Endothelial cell (in vitro differentiated cells): Measurements from ENCODE around the gene CRTC3. TPM values are rescaled to one million over a fixed set of nuclear protein-coding genes. Genes with fewer than 3 reads are reported as not detected.

Source experiments
- DNase-seq: peaks from one replicate; pipeline ENCODE4 v3.0.0; 2021; ENCODE audit warnings: low spot score
- H3K27ac Mint-ChIP-seq: one replicate; pipeline ENCODE4 v1.8.0; 2021; ENCODE audit warnings: mixed read lengths, inconsistent platforms; ENCODE audit not compliant: unreplicated experiment
- H3K27me3 Mint-ChIP-seq: one replicate; pipeline ENCODE4 v1.8.0; 2021; ENCODE audit warnings: mild to moderate bottlenecking, moderate library complexity, mixed read lengths, inconsistent platforms; ENCODE audit not compliant: unreplicated experiment
- H3K36me3 Mint-ChIP-seq: one replicate; pipeline ENCODE4 v1.8.0; 2021; ENCODE audit warnings: mild to moderate bottlenecking, low read depth, mixed read lengths, inconsistent platforms; ENCODE audit not compliant: unreplicated experiment
- H3K4me1 Mint-ChIP-seq: one replicate; pipeline ENCODE4 v1.8.0; 2021; ENCODE audit warnings: mild to moderate bottlenecking, mixed read lengths, inconsistent platforms; ENCODE audit not compliant: unreplicated experiment
- H3K4me3 Mint-ChIP-seq: one replicate; pipeline ENCODE4 v1.8.0; 2021; ENCODE audit warnings: mild to moderate bottlenecking, mixed read lengths, inconsistent platforms; ENCODE audit not compliant: unreplicated experiment
- H3K9me3 Mint-ChIP-seq: one replicate; pipeline ENCODE4 v1.8.0; 2021; ENCODE audit warnings: mixed read lengths, inconsistent platforms; ENCODE audit not compliant: unreplicated experiment
- long read RNA-seq: library from polyadenylated mRNA; unstranded; transcript quantifications from one replicate; pipeline ENCODE4 v2.0.0, GENCODE V29; 2020; ENCODE audit not compliant: unreplicated experiment
- total RNA-seq: library from RNA; stranded (reverse); fragmentation: NEBNext Ultra II Directional; extraction: Animal tissue kit (Norgen Biotek cat#: 25700); gene quantifications from one replicate; pipeline ENCODE4 v1.2.1, GENCODE V29; 2021; ENCODE audit not compliant: unreplicated experiment
- TF ChIP-seq, protein P1 (sequence below): fragments of 200-600 bp; sonication (generic); IDR thresholded peaks from one replicate; pipeline ENCODE4 v1.5.0; 2021; ENCODE audit warnings: antibody characterized with exemption; ENCODE audit not compliant: unreplicated experiment

Gene CRTC3, protein sequence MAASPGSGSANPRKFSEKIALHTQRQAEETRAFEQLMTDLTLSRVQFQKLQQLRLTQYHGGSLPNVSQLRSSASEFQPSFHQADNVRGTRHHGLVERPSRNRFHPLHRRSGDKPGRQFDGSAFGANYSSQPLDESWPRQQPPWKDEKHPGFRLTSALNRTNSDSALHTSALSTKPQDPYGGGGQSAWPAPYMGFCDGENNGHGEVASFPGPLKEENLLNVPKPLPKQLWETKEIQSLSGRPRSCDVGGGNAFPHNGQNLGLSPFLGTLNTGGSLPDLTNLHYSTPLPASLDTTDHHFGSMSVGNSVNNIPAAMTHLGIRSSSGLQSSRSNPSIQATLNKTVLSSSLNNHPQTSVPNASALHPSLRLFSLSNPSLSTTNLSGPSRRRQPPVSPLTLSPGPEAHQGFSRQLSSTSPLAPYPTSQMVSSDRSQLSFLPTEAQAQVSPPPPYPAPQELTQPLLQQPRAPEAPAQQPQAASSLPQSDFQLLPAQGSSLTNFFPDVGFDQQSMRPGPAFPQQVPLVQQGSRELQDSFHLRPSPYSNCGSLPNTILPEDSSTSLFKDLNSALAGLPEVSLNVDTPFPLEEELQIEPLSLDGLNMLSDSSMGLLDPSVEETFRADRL
- total RNA-seq = 27.1 TPM
- long read RNA-seq, partial matches to known transcripts = 3 of 5 reads
- long read RNA-seq, other reads (novel, unspliced or antisense) = 2 of 5 reads

DNA sequence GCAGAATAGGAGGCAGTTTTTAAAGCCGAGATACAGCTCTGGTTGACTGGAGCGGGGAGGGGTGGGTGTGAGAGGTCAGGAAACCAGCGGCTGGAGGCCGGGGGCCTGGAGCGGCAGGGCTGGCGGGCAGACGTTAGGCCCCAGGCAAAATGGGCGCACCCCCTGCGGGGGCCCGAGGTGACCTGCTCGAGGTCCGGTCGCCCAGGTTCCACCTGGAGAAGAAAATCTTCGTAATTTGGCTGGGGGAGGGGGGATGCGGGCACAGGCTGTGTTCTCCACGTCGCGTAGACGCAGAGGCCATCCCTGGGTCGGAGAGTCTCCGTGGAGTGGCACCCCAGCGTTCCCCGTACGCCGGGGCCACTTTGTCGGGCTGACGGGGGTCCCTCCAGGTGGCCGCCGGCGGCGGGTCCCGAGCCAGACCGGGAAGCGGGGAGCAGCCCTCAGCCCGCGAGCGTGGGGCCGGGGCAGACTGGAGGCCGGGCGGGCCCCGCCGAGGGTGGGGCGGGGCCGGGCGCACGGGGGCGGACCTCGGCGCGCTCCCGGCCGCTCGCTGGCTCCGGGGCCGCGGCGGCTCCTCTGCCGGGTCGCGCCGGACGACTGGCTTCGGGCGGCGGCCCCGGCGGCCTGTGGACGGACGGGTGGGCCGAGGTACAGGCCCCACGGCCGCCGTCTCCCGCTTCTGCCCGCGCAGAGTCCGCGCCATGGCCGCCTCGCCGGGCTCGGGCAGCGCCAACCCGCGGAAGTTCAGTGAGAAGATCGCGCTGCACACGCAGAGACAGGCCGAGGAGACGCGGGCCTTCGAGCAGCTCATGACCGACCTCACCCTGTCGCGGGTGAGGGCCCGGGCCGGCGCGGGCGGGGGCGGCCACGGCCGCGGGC lies at the start of gene CRTC3:
Gene CRTC3 (plus strand): TSS at position 553 of the 879 bp plus-strand sequence. CDS start 149 bp downstream, at position 702.
- peak; percentile 53 for DNase-seq

DNA sequence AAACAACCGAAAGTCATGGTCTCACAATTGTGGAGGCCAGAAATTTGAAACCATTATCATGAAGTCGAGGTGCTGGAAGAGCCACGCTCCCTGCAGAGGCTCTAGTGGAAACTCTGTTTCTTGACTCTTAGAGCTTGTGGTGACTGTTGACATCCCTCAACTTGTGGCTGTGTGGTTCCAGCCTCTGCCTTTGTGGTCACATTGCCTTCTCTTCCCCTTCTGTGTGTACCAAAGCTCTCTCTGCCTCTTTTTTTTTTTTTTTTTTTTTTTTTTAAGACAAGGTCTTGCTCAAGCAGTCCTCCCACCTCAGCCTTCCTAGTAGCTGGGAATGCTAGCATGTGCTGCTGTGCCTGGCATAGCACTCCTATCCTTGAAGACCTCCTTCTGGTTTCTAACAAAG lies 48.7 kb upstream of the CRTC3 start:
- H3K36me3 Mint-ChIP-seq = peaks cover 31% of the 10 kb centered on the region
- peaks cover under 1% of the 10 kb centered on the region for H3K27me3 Mint-ChIP-seq
- TF ChIP-seq, protein P1, sequence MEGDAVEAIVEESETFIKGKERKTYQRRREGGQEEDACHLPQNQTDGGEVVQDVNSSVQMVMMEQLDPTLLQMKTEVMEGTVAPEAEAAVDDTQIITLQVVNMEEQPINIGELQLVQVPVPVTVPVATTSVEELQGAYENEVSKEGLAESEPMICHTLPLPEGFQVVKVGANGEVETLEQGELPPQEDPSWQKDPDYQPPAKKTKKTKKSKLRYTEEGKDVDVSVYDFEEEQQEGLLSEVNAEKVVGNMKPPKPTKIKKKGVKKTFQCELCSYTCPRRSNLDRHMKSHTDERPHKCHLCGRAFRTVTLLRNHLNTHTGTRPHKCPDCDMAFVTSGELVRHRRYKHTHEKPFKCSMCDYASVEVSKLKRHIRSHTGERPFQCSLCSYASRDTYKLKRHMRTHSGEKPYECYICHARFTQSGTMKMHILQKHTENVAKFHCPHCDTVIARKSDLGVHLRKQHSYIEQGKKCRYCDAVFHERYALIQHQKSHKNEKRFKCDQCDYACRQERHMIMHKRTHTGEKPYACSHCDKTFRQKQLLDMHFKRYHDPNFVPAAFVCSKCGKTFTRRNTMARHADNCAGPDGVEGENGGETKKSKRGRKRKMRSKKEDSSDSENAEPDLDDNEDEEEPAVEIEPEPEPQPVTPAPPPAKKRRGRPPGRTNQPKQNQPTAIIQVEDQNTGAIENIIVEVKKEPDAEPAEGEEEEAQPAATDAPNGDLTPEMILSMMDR = no peak
- no peak for DNase-seq
- no peaks in the 10 kb centered on the region for H3K4me1 Mint-ChIP-seq
- no peaks in the 10 kb centered on the region for H3K9me3 Mint-ChIP-seq
- H3K27ac Mint-ChIP-seq = no peak overlapping the region
- H3K4me3 Mint-ChIP-seq = no peak overlapping the region

More for the DNA sequence above, at the start of gene CRTC3:
- TF ChIP-seq, protein P1 = no peak
- H3K27ac Mint-ChIP-seq = peak within 1 kb of the TSS; percentile 38
- peaks cover 5% of the 10 kb centered on the region for H3K27me3 Mint-ChIP-seq
- peaks cover 6% of the 10 kb centered on the region for H3K36me3 Mint-ChIP-seq
- H3K4me1 Mint-ChIP-seq = peaks cover 3% of the 10 kb centered on the region
- H3K4me3 Mint-ChIP-seq = peak within 1 kb of the TSS; percentile 91
- no peaks in the 10 kb centered on the region for H3K9me3 Mint-ChIP-seq

DNA sequence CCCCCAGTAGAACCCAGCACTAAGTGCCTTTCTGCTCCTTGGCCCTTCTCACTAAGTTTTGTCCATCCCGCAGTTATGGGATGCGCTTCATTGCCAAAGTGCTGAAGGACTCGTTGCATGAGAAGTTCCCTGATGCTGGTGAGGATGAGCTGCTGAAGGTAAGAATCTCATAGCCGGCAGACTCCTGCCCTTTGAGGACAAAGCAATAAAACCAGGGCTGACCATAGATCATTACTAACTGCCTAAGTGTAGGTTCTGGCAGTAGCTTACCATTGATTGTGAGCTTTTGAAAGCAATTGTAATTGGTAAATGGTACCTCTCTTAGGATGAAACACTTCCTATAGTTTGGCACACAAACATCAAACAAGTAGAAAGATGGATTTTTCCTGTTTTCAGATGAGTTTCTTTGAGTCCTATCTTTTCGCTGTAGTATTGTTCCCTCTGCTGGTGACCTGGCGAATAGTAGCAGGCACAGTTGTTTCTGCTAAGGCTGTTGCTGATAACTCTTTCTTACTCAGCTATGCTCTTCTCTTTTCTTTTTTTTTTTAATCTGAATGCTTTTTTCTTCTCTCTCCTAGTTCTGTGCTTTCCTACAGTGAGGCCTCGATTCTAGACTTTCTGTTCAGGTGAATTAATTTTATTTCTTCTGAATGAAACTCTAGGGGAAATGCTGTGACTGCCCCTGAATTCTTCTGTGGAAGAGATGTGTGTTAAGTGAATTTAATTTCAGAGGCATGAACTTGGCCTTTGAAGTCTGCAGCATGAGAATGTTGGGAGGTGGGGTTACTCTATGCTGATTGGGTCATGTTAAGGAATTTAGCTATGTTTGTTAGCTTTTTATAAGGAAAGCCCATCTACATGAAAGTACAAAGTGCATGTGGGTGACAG lies 47.4 kb upstream of the CRTC3 start:
- H3K36me3 Mint-ChIP-seq = peaks cover 41% of the 10 kb centered on the region
- H3K27ac Mint-ChIP-seq = no peak overlapping the region
- H3K4me3 Mint-ChIP-seq = no peak overlapping the region
- peaks cover 1% of the 10 kb centered on the region for H3K27me3 Mint-ChIP-seq
- H3K9me3 Mint-ChIP-seq = no peaks in the 10 kb centered on the region
- no peaks in the 10 kb centered on the region for H3K4me1 Mint-ChIP-seq
- peak; percentile 45 for DNase-seq
- TF ChIP-seq, protein P1 = peak; percentile 56

DNA sequence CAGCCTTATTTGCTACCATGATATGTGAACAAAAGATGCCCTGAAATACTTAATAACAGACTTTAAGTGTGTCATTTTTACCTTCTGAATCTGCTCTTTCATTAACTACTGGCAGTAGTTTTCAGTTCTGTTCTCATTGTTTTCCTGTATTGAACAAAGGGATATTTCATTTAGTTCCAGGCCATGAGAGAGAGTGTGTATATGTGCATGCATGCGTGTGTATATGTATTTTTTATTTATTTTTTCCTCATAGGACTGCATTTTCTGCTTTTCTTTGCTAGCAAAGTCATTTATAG lies 46.8 kb upstream of the CRTC3 start:
- peaks cover 44% of the 10 kb centered on the region for H3K36me3 Mint-ChIP-seq
- no peaks in the 10 kb centered on the region for H3K9me3 Mint-ChIP-seq
- no peak overlapping the region for H3K4me3 Mint-ChIP-seq
- H3K4me1 Mint-ChIP-seq = no peaks in the 10 kb centered on the region
- TF ChIP-seq, protein P1 = no peak
- no peak for DNase-seq
- peaks cover 1% of the 10 kb centered on the region for H3K27me3 Mint-ChIP-seq
- H3K27ac Mint-ChIP-seq = no peak overlapping the region
